Right atrium auricular region (tissue), 2 donors: ENCODE measurements around the gene CFAP251. TPM values are rescaled to one million over a fixed set of nuclear protein-coding genes. Genes with fewer than 3 reads are reported as not detected.

ENCODE experiments used
- DNase-seq: peaks from one replicate; pipeline ENCODE4 v3.0.0-alpha.2; 2019; ENCODE audit warnings: low spot score
- H3K27ac ChIP-seq, 2 donors: fragments of 200-600 bp; sonication (generic); 1 replicate in 1 of 2; 2 replicates in 1 of 2; pipeline ENCODE4 v1.5.1; 2016 to 2019
- H3K27me3 ChIP-seq, 2 donors: fragments of 200-600 bp; sonication (generic); one replicate each; pipeline versions ENCODE4 v1.5.1 to v1.6.0; 2017 to 2019
- H3K36me3 ChIP-seq: fragments of 200-600 bp; sonication (generic); one replicate; pipeline ENCODE4 v1.5.1; 2016
- H3K4me1 ChIP-seq, 2 donors: fragments of 200-600 bp; sonication (generic); one replicate each; pipeline versions ENCODE4 v1.5.1 to v1.6.0; 2017 to 2019
- H3K4me3 ChIP-seq, 2 donors: fragments of 200-600 bp; sonication (generic); 1 replicate in 1 of 2; 2 replicates in 1 of 2; pipeline ENCODE4 v1.5.1; 2017 to 2019; ENCODE audit warnings: mild to moderate bottlenecking in 1 of 2, moderate library complexity in 1 of 2
- H3K9me3 ChIP-seq, 2 donors: fragments of 200-600 bp; sonication (generic); one replicate each; pipeline ENCODE4 v1.5.1; 2019
- total RNA-seq, 2 donors: library from RNA; depleted of rRNA; stranded (reverse); fragments of >200 nt; gene quantifications; one replicate each; pipeline ENCODE4 v1.1.0, GENCODE V29; 2016
- TF ChIP-seq, protein P1 (sequence below), 2 donors: fragments of 200-600 bp; sonication (generic); IDR thresholded peaks; one replicate each; pipeline ENCODE4 v1.5.1; 2019; ENCODE audit warnings: antibody characterized with exemption in 2 of 2

Gene CFAP251
- total RNA-seq, 2 donors from 2014 or later, result 1.0 to 2.2 TPM

DNA sequence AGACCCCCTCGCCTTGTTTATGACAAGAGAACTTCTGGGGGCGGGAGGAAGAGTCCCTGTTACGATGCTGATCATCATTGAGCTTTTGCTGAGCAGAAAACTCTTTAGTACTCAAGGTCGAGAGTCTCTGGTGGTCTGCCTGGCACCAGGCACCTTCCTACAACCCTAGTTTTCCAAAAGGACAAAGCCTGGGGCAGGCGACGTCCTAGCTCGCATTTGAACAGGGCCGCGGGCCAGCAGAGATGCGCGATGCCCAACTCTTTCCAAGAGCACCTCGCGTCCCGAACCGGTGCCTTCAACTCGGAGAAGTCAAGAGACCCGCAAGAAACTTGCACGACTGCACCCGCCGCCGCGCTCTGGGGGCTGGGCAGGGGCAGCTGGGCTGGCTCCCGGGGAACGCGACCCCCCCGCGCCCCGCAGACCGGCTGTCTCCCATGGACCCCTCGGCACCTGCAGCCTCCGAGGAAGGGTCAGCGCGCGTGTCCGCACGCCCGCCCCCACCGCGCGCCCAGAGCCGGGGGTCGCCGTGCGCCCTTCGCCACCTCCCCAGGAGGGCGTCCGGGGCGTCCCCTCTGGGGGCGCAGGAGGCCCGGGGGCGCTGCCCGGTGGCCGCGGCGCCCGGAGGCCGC is 102.9 kb downstream of the CFAP251 start:
- no peak for DNase-seq
- TF ChIP-seq, protein P1, sequence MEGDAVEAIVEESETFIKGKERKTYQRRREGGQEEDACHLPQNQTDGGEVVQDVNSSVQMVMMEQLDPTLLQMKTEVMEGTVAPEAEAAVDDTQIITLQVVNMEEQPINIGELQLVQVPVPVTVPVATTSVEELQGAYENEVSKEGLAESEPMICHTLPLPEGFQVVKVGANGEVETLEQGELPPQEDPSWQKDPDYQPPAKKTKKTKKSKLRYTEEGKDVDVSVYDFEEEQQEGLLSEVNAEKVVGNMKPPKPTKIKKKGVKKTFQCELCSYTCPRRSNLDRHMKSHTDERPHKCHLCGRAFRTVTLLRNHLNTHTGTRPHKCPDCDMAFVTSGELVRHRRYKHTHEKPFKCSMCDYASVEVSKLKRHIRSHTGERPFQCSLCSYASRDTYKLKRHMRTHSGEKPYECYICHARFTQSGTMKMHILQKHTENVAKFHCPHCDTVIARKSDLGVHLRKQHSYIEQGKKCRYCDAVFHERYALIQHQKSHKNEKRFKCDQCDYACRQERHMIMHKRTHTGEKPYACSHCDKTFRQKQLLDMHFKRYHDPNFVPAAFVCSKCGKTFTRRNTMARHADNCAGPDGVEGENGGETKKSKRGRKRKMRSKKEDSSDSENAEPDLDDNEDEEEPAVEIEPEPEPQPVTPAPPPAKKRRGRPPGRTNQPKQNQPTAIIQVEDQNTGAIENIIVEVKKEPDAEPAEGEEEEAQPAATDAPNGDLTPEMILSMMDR (IDR thresholded peaks at IDR 0.05), result no peak
- Histone ChIP-seq H3K27ac (peak overlapping the region; percentile 79 to 81), H3K4me1 (peaks cover 0 to 22% of the 10 kb centered on the region in 2 donors), H3K4me3 (peak overlapping the region; percentile 66 to 73), H3K9me3 (peaks cover 0 to 10% of the 10 kb centered on the region in 2 donors), H3K36me3 (no peaks in the 10 kb centered on the region), H3K27me3 (no peaks in the 10 kb centered on the region)

DNA sequence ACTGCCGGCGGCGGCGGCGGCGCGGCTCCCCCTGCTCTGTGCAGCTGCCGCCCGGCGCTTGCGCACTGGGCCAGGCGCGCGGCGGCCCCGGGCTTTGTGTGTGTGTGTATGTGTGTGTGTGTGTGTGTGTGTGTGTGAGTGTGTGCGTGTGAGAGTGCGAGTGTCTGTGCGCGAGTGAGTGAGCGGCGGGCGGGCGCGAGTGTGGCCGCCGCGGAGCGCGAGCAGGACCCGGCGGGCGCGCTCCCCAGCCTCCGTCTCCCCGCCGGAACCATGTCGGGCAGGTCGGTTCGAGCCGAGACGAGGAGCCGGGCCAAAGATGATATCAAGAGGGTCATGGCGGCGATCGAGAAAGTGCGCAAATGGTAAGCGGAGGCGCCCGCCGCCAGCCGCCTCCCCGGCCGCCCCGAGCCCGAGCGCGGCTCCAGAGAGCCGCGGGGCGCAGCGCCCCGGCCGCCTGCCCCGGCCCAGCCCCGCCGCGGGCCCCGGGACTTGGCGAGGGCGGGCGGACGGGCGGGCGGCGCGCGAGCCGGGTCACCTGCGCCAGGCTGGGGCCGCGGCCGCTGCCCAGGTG is 103.5 kb downstream of the CFAP251 start, which contains the start of gene BCL7A:
BCL7A (plus strand) TSS at position 63 of the 571 bp plus-strand sequence; CDS start at position 271, 208 bp downstream.
- peak; percentile 70 for DNase-seq
- Histone ChIP-seq H3K36me3 (no peaks in the 10 kb centered on the region), H3K27me3 (no peaks in the 10 kb centered on the region), H3K9me3 (peaks cover 0 to 10% of the 10 kb centered on the region in 2 donors), H3K27ac (peak within 1 kb of the TSS; percentile 82 to 93), H3K4me3 (peak within 1 kb of the TSS; percentile 66 to 73), H3K4me1 (peaks cover 0 to 22% of the 10 kb centered on the region in 2 donors)
- TF ChIP-seq, protein P1 (IDR thresholded peaks at IDR 0.05), result no peak

DNA sequence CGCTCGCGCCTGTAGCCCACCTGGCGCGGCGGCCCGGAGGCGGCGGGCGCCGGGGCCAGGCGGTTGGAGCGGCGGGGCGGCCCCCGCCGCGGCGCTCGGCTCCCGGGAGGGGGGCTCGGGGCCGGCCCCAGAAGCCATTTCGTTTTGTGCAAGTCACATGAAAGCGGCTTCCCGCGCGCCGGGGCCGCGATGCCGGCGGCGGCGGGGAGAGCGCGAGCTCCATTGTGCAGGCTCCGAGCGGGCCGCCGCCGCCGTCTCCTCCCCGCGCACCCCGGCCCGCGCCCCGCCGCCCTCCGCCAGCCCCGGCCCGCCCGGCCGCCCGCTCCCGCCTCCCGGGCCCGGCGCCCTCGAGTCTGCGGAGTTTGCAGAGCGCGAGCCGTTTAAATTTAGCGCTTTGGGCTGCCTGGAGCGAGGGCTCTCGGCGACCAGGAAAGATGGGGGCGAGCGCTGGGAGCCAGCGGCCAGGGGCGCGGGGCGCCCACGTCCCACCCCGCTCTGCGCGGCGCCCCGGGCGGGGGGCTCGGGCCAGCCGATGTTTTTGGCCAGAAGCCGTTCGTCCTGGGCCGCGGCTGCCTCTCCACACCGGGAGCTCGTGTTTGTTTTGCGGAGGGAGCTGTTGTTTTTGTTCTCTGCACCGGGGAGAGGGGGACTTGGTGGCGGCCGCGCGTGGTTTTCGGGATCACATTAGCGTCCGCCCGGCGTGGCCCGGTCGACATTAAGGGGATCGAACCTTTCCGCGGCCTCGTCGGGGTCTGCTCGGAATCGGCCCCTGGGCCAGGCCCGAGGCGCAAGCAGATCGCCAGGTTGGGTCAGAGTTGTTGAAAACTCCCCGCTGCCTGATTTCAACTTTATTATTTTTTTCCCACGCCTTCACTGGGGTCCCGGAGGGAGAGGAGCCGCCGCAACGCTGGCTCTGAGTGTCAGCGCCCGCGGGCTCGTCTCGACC is 104.3 kb downstream of the CFAP251 start:
- no peak for DNase-seq
- TF ChIP-seq, protein P1 (IDR thresholded peaks at IDR 0.05), result no peak

DNA sequence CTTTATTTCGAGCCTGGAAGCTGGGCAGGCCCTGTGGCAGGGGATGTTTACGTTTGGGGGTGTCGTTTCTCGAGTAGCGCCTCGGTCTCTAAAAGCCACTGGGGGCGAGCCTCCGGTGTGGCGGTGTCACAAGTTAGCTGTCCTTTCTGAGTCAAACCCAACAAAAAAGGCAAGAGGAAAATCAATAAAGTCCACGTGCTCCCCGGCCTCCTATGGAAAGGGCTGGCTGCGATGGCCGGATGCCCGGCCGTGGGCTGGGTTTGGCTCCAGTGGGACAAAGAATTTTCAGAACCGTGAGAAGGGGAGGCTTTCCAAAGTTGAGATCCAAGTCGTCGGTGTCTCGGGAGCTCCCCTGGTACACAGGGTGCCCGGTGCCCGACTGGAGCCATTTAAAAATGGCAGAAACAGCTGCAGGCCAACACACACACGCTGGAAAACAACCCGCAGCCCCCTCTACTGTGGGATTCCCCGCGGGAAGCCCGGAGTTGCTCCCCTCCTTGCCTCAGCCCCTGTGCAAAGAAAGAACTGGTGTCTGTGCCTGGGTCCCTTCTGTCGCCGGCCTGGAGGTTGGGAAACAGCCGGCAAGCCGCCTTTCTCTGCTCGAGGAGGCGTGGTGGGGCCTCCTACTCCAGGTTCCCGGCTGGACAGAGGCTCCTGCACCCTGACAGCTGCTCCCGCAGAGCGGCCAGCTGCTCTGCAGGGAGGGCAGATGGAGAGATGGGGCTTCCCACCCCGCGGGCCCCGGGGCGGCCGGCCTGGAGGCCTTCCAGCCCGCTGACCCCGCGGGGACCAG is 105.1 kb downstream of the CFAP251 start:
- TF ChIP-seq, protein P1 (IDR thresholded peaks at IDR 0.05), result peak in 1 of 2 donors; percentile 28
- no peaks in the 10 kb centered on the region for H3K36me3 ChIP-seq
- peak; percentile 76 for DNase-seq
- peaks cover 0 to 24% of the 10 kb centered on the region in 2 donors for H3K4me1 ChIP-seq
- H3K27me3 ChIP-seq, result no peaks in the 10 kb centered on the region
- H3K9me3 ChIP-seq, result peaks cover 0 to 4% of the 10 kb centered on the region in 2 donors
- peak overlapping the region; percentile 82 to 93 for H3K27ac ChIP-seq
- H3K4me3 ChIP-seq, result peak overlapping the region; percentile 53 to 73

More for the DNA sequence above, 104.3 kb downstream of the CFAP251 start:
- Histone ChIP-seq H3K9me3 (peaks cover 0 to 10% of the 10 kb centered on the region in 2 donors), H3K27ac (peak overlapping the region; percentile 82 to 93), H3K36me3 (no peaks in the 10 kb centered on the region), H3K27me3 (no peaks in the 10 kb centered on the region), H3K4me3 (peak overlapping the region; percentile 53 to 73), H3K4me1 (peaks cover 0 to 22% of the 10 kb centered on the region in 2 donors)
